Activated CD4-positive, alpha-beta T cell treated with anti-CD3 and anti-CD28 coated beads, Interleukin-2, Interleukin-4, amounts not matched to agents 100 ng/mL and 50 ng/mL, durations not matched to agents 16 hours and 8 hours (primary cell): Measurements from ENCODE around the gene IL16.

Source experiments
- DNase-seq: peaks from one replicate; pipeline ENCODE4 v3.0.0-alpha.2; 2020; ENCODE audit warnings: low spot score

The IL16 gene

DNA sequence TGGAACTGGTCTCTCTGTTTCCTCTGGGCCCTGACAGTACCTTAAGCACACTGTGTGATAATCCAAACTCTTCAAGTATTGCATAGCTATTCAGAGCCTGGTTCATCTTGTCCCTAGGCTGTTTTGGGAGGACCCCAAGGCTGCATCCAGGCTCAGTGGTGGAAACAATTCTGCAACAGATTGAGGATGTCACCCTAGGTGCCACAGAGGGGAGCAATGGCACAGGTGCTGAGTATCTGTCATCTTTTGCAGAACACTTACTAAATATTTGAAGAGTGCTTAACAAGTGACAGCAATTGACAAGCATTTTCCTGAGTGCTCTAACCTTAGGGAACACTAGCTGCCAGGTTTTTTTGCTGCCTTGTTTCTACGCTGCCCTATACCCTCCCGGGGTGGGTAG is 99.5 kb downstream of the IL16 start:
- DNase-seq: no peak

DNA sequence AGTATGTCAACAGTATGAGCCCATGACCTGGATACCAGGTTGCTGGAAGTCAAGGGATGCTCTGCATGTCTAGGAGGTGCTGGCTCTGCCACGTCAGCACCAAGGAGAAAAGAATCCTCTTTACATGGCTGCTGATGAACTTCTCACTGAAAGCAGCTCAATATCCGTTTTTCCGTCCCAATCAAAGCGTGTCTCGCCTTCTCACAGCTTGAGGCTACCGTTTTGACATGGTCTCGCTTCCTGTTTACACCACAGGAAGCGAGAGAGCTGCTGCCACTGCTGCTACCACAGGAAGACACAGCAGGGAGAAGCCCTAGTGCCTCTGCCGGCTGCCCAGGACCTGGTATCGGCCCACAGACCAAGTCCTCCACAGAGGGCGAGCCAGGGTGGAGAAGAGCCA is 100.0 kb downstream of the IL16 start:
- DNase-seq: peak; percentile 95

GRCh38 chr15:81297147-81297572 is 100.5 kb downstream of the IL16 start:
- DNase-seq: no peak

DNA sequence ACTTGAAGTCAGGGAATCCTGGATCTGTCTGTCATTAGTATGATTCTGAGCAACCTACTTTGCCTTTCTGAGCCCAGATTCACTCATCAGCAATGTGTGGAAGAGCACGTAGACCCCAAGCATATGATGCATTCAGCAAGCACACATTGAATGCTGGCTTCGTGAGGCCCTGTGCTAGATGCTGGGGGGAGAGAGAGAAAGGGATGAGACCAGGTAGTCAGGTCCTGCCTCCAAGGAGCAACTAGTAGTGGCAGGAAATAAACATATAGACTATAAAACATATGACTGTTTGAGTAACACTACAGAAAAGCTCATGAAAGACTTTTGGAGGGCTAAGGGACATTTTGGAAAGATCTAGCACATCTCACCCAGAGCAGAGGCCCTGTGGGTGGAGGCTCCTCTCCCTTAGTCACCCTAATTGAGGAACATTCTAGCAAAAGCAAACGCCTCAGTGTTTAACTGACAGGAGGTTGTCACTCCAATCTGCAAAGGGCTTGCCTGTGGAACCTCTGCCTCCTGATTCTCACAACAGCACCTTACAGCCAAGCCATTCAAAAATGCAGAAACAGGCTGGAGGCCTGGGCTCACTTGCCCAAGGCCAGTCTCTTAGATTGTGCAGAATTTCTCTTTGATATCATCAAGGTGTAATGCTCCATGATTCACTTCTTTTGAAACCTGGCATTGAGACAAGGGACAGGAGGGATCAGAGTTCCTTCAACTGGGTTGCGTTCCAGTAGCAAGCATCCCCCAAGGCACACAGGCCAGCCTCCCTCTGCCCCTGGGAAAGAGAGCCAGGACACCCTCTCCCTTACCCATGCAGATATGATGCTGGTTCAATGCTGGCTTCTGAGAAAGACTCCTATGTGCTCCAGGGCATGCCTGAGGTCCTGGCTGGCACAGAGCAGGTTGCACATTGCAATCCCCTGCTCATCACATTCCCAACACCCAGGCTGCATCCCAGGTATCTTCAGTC is 101.2 kb downstream of the IL16 start:
- no peak for DNase-seq

DNA sequence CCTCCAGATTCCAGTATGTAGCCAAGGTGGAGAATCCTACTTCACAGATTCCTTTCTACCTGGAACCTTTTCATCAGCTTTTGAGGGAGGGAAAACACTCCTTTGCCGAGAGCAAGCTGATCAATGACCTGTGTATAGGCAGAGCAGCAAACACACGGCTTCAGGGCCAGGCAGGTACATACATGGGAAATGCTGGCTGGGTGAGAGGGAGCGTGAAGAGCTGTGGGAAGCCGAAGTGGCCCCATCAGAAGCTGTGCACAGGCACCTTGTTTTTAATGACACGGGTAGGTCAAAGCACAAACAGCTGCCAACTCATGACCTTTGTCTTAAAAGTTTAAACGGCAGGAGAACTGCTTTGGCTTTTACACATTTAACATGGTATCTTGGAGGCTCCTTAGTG is 101.9 kb downstream of the IL16 start:
- DNase-seq: no peak

DNA sequence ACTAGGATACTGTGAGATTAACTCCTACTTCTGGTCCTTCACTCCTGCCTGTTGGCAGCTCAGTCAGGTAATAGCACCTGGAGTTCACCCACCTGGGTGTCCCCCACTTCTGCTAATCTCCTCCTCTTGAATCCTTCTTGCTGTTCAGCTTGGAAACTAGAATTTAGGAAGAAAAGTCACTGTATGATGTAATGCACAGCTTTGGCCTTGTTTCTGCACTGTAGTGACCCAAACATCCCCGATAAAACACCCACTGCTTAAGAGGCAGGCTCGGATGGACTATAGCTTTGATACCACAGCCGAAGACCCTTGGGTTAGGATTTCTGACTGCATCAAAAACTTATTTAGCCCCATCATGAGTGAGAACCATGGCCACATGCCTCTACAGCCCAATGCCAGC is 102.5 kb downstream of the IL16 start:
- no peak for DNase-seq

- DNase-seq: no peak
Observed at GRCh38 chr15:81299630-81300273, 103.1 kb downstream of the IL16 start.

GRCh38 chr15:81301385-81301784 is 104.7 kb downstream of the IL16 start:
- no peak for DNase-seq

DNA sequence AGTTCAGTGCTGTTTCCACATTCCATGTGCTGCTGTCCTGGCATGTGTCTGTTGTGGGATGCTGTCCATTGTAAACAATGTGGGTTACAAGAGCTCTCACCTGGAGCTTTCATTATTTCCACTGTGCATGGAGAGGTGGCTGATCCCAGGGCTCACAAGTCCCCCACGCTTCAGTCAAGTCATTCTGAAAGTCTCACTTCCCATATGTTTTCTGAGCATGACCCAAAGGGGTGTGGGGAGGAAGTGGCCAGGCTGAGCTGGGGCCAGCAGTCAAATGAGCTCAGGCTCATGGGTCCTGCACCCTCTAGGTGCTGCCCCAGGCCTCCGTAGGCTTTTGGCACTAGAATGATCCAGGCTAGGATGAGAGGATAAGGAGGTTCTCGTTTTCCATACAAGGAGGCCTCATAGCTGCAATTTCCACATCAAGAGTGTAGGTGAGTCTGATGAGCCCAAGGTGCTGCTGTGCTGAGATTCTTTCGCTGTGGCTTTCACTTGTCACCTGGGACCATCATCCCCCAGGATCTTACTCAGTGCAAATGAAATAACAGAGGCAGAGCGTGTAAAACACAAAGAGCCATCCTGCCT is 105.2 kb downstream of the IL16 start:
- DNase-seq: peak; percentile 79

- DNase-seq: no peak
Observed at GRCh38 chr15:81302701-81303109, 106.0 kb downstream of the IL16 start.

- no peak for DNase-seq
Observed at GRCh38 chr15:81303244-81304225, 106.9 kb downstream of the IL16 start.

DNA sequence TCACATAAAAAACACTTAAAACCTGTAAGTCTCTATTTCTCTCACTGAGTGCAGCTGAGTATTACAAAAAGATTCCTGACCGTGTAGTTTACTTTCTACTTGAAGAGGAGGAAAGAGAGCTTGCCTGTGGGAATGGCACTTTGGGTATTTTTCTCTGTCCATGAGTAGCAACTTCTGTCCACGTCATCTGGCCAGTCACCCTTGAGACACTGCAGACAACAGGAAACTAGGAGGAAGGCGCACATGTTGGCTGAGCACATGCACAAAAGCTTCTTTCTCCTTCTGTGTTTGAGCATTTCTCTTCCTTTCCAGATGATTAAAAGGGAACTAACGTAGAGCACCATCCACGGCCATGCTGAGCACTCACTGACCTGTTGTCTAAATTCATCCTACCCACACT is 107.5 kb downstream of the IL16 start:
- no peak for DNase-seq

- DNase-seq: no peak
Observed at GRCh38 chr15:81308260-81308659, 111.6 kb downstream of the IL16 start.

- no peak for DNase-seq
Observed at GRCh38 chr15:81309647-81310450, 113.2 kb downstream of the IL16 start.

DNA sequence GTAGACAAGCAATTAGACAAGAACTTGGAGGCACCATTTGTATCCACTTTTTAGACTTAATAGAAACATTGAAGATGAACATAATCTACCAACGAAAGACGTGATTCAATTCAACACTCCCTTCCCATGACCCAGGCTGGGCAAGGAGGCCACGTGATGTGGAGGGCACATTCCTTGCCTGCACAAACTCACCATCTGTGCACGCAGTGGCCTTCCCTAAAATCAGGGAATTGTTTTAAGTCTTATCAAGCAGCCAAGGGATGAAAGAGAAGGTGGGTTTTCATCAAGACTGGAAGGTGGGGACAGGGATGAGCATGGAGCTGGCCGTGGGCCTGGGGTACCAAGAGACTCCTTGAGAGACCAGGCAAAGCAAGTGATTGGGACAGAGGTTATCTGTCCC is 113.8 kb downstream of the IL16 start:
- DNase-seq: no peak

DNA sequence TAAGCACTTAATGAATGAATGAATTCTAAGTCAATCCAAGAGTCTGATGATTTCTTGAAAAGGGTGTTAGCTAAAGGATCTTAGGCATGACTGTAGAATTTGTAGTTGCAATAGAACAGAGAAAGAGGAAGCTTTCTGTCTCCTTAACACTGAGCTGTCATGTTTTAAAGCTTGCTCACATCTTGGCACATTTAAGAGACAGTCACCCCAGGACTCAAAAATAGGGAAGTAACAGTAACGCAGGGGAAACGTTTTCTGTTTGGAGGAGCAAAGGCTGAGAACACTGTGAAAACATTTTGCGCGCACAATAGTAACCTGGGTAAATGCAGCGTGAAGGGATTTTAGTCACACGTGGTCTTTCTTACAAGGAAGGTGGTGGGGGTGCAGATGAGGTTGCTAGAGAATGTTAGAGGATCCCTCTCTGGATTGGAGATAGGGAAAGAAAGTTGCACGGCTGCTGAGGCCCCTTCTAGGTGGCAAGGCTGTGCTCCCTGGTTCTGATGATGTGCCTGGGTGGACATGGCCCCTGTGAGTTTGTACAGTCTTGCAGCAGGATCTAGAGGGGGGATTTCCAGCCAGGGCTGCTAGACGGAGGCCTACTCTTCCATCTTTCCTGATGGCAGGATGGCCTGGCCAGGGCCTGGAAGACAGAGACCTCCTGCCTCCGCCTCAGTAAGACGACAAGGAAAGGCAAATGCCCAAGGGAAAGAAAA is 115.2 kb downstream of the IL16 start:
- DNase-seq: no peak

- DNase-seq: no peak
Observed at GRCh38 chr15:81312790-81313543, 116.3 kb downstream of the IL16 start.

DNA sequence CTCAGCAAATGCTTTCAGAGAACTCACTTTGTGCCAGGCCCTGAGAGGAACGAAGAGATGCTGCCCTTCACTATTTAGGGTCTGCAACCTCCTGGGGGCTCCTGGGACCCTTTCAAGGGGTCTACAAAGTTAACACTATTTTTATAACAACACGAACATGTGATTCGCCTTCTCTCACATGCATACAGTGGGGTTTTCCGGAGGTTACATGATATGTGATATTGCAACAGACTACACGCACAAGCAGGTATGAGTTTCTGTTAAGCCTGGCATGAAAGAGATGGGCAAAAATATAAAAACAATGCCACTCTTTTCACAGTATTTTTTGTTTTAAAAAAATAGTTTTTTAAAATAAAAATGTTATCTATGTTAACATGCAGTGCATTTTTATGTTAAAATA is 117.0 kb downstream of the IL16 start:
- no peak for DNase-seq

GRCh38 chr15:81314378-81314777 is 117.7 kb downstream of the IL16 start:
- no peak for DNase-seq
